ENCODE measurements around the gene SP9.

GRCh38 chr2:174330945-174331594, 3.7 kb upstream of the SP9 start:
- no peak for TF ChIP-seq POLR2AphosphoS5 (IDR thresholded peaks at IDR 0.05; ENCODE audit: borderline replicate concordance, low read depth, low read length)
- no peak for TF ChIP-seq EZH2 (IDR thresholded peaks at IDR 0.05)
- no peak for TF ChIP-seq FOXP2 (optimal IDR thresholded peaks at IDR 0.05; ENCODE audit: control extremely low read depth, extremely low read length, insufficient read depth)

Measured in SK-N-MC (cell line).